Duodenal mucosa (tissue), 2 donors: Measurements from ENCODE around the gene CTNNAL1.

Experiments used
- H3K27ac ChIP-seq: one replicate; pipeline ENCODE4 v1.7.0; 2013; ENCODE audit warnings: low read depth, low read length
- H3K27me3 ChIP-seq, 2 donors: one replicate each; pipeline ENCODE4 v1.7.0; 2013; ENCODE audit warnings: low read length in 2 of 2, control low read depth in 1 of 2; ENCODE audit not compliant: insufficient read depth in 2 of 2, control insufficient read depth in 1 of 2
- H3K36me3 ChIP-seq, 2 donors: one replicate each; pipeline ENCODE4 v1.7.0; 2013; ENCODE audit warnings: low read length in 2 of 2, control low read depth in 1 of 2; ENCODE audit not compliant: insufficient read depth in 2 of 2, control insufficient read depth in 1 of 2
- H3K4me1 ChIP-seq, 2 donors: one replicate each; pipeline ENCODE4 v1.7.0; 2013; ENCODE audit warnings: low read length in 2 of 2, control low read depth in 1 of 2; ENCODE audit not compliant: insufficient read depth in 2 of 2, control insufficient read depth in 1 of 2
- H3K4me3 ChIP-seq, 2 donors: one replicate each; pipeline ENCODE4 v1.7.0; 2013; ENCODE audit warnings: low read length in 2 of 2, low read depth in 1 of 2
- H3K9ac ChIP-seq, 2 donors: one replicate each; pipeline ENCODE4 v1.7.0; 2013; ENCODE audit warnings: low read length in 2 of 2, low read depth in 1 of 2
- H3K9me3 ChIP-seq, 2 donors: one replicate each; pipeline ENCODE4 v1.7.0; 2013; ENCODE audit warnings: low read length in 2 of 2, control low read depth in 1 of 2; ENCODE audit not compliant: control insufficient read depth in 1 of 2

The CTNNAL1 gene

DNA sequence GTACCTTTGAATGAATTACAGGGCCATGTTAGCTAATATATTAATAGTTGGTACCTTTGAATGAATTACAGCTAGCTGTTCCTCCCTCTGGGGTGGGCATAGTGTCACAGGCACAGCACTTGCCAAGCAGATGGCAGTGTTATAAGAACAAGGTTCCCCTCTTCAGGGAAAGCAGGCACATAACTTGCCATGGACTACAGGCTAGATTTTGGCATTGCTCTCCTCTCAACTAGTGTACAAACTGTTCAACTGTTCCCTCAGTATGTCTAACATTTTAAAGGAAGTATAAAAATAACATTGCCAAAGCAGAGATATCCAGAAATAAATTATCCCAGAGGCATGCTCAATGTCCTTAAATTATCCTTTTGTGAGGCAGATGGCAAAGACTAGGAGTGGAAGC, 45.4 kb downstream of the CTNNAL1 start:
- Histone ChIP-seq H3K9me3 (peaks cover 0 to 2% of the 10 kb centered on the region in 2 donors), H3K27me3 (no peaks in the 10 kb centered on the region), H3K4me3 (no peak overlapping the region), H3K9ac (no peak overlapping the region), H3K36me3 (no peaks in the 10 kb centered on the region), H3K4me1 (no peaks in the 10 kb centered on the region), H3K27ac (no peak overlapping the region)

DNA sequence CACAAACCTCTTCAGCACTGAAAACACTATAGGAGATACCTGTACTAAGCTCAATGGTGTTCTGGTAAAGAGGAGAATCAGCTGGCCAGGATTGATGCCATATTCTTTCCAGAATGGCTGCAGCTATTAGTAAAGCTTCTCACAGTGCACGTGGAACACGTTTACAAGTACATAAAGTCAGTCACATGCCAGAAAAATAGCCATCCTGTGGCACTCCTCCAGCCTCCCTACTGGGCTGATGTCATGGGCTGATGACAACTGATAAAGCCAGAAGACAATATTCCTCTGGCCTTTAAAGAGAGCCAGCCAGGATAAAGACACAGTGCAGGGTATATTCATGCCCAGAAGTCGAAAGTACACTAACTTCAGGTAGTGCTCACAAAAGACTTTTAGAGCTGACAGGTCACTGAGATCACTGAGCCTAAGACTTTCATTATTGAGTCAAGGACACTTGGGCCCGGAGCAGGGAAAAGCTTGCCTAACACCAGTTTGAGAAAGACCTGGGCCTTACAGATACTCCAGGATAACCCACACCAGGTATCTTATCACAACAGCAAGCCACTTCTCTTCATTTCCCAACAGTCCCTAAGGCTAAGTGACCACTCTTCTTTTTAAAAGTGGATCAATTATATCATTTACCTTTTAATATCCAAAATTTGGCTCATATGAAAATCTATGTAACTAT, 49.7 kb downstream of the CTNNAL1 start:
- H3K4me3 ChIP-seq: no peak overlapping the region
- no peaks in the 10 kb centered on the region for H3K9me3 ChIP-seq
- H3K27ac ChIP-seq: no peak overlapping the region
- no peaks in the 10 kb centered on the region for H3K27me3 ChIP-seq
- H3K9ac ChIP-seq: no peak overlapping the region
- H3K4me1 ChIP-seq: no peaks in the 10 kb centered on the region
- H3K36me3 ChIP-seq: no peaks in the 10 kb centered on the region

- Histone ChIP-seq H3K4me1 (no peaks in the 10 kb centered on the region), H3K4me3 (no peak overlapping the region), H3K9me3 (no peaks in the 10 kb centered on the region), H3K36me3 (no peaks in the 10 kb centered on the region), H3K27me3 (no peaks in the 10 kb centered on the region), H3K9ac (no peak overlapping the region), H3K27ac (no peak overlapping the region)
Observed at GRCh38 chr9:108961151-108961550, 52.1 kb downstream of the CTNNAL1 start.

- no peaks in the 10 kb centered on the region for H3K4me1 ChIP-seq
- H3K9me3 ChIP-seq: no peaks in the 10 kb centered on the region
- no peaks in the 10 kb centered on the region for H3K27me3 ChIP-seq
- no peaks in the 10 kb centered on the region for H3K36me3 ChIP-seq
- H3K9ac ChIP-seq: no peak overlapping the region
- H3K4me3 ChIP-seq: no peak overlapping the region
- no peak overlapping the region for H3K27ac ChIP-seq
Observed at GRCh38 chr9:108960331-108960730, 53.0 kb downstream of the CTNNAL1 start.

GRCh38 chr9:108956631-108957026, 56.7 kb downstream of the CTNNAL1 start:
- Histone ChIP-seq H3K9me3 (no peaks in the 10 kb centered on the region), H3K4me3 (no peak overlapping the region), H3K36me3 (no peaks in the 10 kb centered on the region), H3K27ac (no peak overlapping the region), H3K4me1 (no peaks in the 10 kb centered on the region), H3K9ac (no peak overlapping the region), H3K27me3 (no peaks in the 10 kb centered on the region)

GRCh38 chr9:108956022-108956630, 57.2 kb downstream of the CTNNAL1 start:
- no peak overlapping the region for H3K9ac ChIP-seq
- H3K27ac ChIP-seq: no peak overlapping the region
- H3K9me3 ChIP-seq: no peaks in the 10 kb centered on the region
- no peaks in the 10 kb centered on the region for H3K36me3 ChIP-seq
- H3K4me1 ChIP-seq: no peaks in the 10 kb centered on the region
- H3K27me3 ChIP-seq: no peaks in the 10 kb centered on the region
- no peak overlapping the region for H3K4me3 ChIP-seq

GRCh38 chr9:108953983-108954574, 59.2 kb downstream of the CTNNAL1 start:
- no peaks in the 10 kb centered on the region for H3K9me3 ChIP-seq
- no peaks in the 10 kb centered on the region for H3K27me3 ChIP-seq
- H3K4me3 ChIP-seq: no peak overlapping the region
- no peaks in the 10 kb centered on the region for H3K4me1 ChIP-seq
- H3K36me3 ChIP-seq: no peaks in the 10 kb centered on the region
- H3K9ac ChIP-seq: no peak overlapping the region
- H3K27ac ChIP-seq: no peak overlapping the region

GRCh38 chr9:108951578-108951977, 61.7 kb downstream of the CTNNAL1 start:
- no peaks in the 10 kb centered on the region for H3K9me3 ChIP-seq
- no peak overlapping the region for H3K4me3 ChIP-seq
- no peaks in the 10 kb centered on the region for H3K27me3 ChIP-seq

GRCh38 chr9:108950168-108950567, 63.1 kb downstream of the CTNNAL1 start:
- Histone ChIP-seq H3K4me1 (no peaks in the 10 kb centered on the region), H3K9ac (no peak overlapping the region), H3K9me3 (no peaks in the 10 kb centered on the region), H3K27ac (no peak overlapping the region), H3K4me3 (no peak overlapping the region), H3K36me3 (no peaks in the 10 kb centered on the region), H3K27me3 (no peaks in the 10 kb centered on the region)

More at GRCh38 chr9:108951578-108951977, 61.7 kb downstream of the CTNNAL1 start:
- no peak overlapping the region for H3K9ac ChIP-seq
- H3K36me3 ChIP-seq: no peaks in the 10 kb centered on the region
- no peaks in the 10 kb centered on the region for H3K4me1 ChIP-seq
- no peak overlapping the region for H3K27ac ChIP-seq

- no peaks in the 10 kb centered on the region for H3K9me3 ChIP-seq
- no peak overlapping the region for H3K4me3 ChIP-seq
- H3K9ac ChIP-seq: no peak overlapping the region
- H3K4me1 ChIP-seq: peaks cover 3 to 5% of the 10 kb centered on the region in 2 donors
- no peaks in the 10 kb centered on the region for H3K27me3 ChIP-seq
- no peak overlapping the region for H3K27ac ChIP-seq
- peaks cover 9 to 14% of the 10 kb centered on the region in 2 donors for H3K36me3 ChIP-seq
Observed at GRCh38 chr9:108939975-108940374, 73.3 kb downstream of the CTNNAL1 start.
